Calu3 (cell line): Measurements from ENCODE around the gene TENM4. TPM values are rescaled to one million over a fixed set of nuclear protein-coding genes. Genes with fewer than 3 reads are reported as not detected.

Experiments
- BruUV-seq: library from RNA; stranded (reverse); fragments of 400-500 nt; replicated peaks from 2 replicates; lab custom pipeline; 2021; lab: Mats Ljungman, UMichigan
- CTCF ChIA-PET: fragments of 300-600 bp; sonication (Branson Sonifier 250); formaldehyde crosslinking; loops from one replicate; lab custom pipeline; 2022; ENCODE audit warnings: antibody characterized with exemption; lab: Charles Lee
- DNase-seq: peaks from one replicate; pipeline ENCODE4 v3.0.0; 2022
- H3K27ac Mint-ChIP-seq: one replicate; pipeline ENCODE4 v1.8.0; 2022; ENCODE audit warnings: mixed read lengths; ENCODE audit not compliant: unreplicated experiment
- H3K27me3 Mint-ChIP-seq: one replicate; pipeline ENCODE4 v1.8.0; 2022; ENCODE audit warnings: mixed read lengths; ENCODE audit not compliant: unreplicated experiment
- H3K36me3 Mint-ChIP-seq: one replicate; pipeline ENCODE4 v1.8.0; 2022; ENCODE audit warnings: mild to moderate bottlenecking, moderate library complexity, mixed read lengths; ENCODE audit not compliant: insufficient read depth, unreplicated experiment
- H3K4me1 Mint-ChIP-seq: one replicate; pipeline ENCODE4 v1.8.0; 2022; ENCODE audit warnings: mild to moderate bottlenecking, low read depth, mixed read lengths; ENCODE audit not compliant: unreplicated experiment
- H3K4me3 Mint-ChIP-seq: one replicate; pipeline ENCODE4 v1.8.0; 2022; ENCODE audit warnings: mild to moderate bottlenecking, low read depth, moderate library complexity, mixed read lengths; ENCODE audit not compliant: unreplicated experiment
- H3K9me3 Mint-ChIP-seq: one replicate; pipeline ENCODE4 v1.8.0; 2022; ENCODE audit warnings: low read depth, mixed read lengths; ENCODE audit not compliant: unreplicated experiment
- intact Hi-C: fragments of 100-400 bp; cut with micrococcal nuclease; formaldehyde crosslinking; loops from one replicate; pipeline ENCODE4 v1.10.0; 2022; ENCODE audit not compliant: unreplicated experiment
- total RNA-seq: library from RNA; stranded (reverse); gene quantifications from 2 replicates; pipeline ENCODE4 v1.2.3, GENCODE V29; 2022
- TF ChIP-seq, protein P1 (sequence below): fragments of 200-600 bp; IDR thresholded peaks from one replicate; pipeline ENCODE4 v1.8.0; 2022; ENCODE audit warnings: antibody characterized with exemption; ENCODE audit not compliant: unreplicated experiment

The TENM4 gene
- total RNA-seq, 1 experiment from 2014 or later: not detected

DNA sequence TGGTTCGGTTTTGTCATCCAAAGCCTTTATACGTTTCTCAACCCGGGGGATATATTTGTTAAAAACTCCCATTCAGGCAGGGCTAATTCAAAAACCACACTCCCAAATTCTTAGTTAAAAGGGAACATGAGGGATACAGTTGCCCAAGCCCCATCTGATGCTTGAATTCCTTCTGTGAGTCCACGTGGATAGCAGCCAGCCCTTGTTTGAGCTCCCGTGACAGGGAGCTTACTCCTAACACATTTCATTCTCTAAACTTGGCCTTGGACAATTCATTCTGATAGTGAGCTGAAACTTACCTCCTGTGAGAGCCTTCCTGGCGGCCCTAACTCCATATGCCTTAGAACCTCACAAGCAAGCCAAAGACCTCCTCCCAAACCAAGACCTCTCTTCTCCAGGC, 357.5 kb downstream of the TENM4 start:
- CTCF ChIA-PET: no interaction called here
- Mint-ChIP-seq H3K36me3 (no peaks in the 10 kb centered on the region), H3K27me3 (no peaks in the 10 kb centered on the region), H3K27ac (no peak overlapping the region), H3K9me3 (no peaks in the 10 kb centered on the region), H3K4me1 (no peaks in the 10 kb centered on the region), H3K4me3 (no peak overlapping the region)
- no peak for DNase-seq
- intact Hi-C loops: no loop called here
- no TSS peak for BruUV-seq
- TF ChIP-seq, protein P1, sequence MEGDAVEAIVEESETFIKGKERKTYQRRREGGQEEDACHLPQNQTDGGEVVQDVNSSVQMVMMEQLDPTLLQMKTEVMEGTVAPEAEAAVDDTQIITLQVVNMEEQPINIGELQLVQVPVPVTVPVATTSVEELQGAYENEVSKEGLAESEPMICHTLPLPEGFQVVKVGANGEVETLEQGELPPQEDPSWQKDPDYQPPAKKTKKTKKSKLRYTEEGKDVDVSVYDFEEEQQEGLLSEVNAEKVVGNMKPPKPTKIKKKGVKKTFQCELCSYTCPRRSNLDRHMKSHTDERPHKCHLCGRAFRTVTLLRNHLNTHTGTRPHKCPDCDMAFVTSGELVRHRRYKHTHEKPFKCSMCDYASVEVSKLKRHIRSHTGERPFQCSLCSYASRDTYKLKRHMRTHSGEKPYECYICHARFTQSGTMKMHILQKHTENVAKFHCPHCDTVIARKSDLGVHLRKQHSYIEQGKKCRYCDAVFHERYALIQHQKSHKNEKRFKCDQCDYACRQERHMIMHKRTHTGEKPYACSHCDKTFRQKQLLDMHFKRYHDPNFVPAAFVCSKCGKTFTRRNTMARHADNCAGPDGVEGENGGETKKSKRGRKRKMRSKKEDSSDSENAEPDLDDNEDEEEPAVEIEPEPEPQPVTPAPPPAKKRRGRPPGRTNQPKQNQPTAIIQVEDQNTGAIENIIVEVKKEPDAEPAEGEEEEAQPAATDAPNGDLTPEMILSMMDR: no peak

- Mint-ChIP-seq H3K36me3 (no peaks in the 10 kb centered on the region), H3K4me1 (no peaks in the 10 kb centered on the region), H3K27ac (no peak overlapping the region), H3K9me3 (no peaks in the 10 kb centered on the region), H3K4me3 (no peak overlapping the region), H3K27me3 (no peaks in the 10 kb centered on the region)
- DNase-seq: no peak
- intact Hi-C loops: no loop called here
- CTCF ChIA-PET: no interaction called here
- no TSS peak for BruUV-seq
- TF ChIP-seq, protein P1: no peak
Measured at GRCh38 chr11:79082907-79083306, 357.9 kb downstream of the TENM4 start.

DNA sequence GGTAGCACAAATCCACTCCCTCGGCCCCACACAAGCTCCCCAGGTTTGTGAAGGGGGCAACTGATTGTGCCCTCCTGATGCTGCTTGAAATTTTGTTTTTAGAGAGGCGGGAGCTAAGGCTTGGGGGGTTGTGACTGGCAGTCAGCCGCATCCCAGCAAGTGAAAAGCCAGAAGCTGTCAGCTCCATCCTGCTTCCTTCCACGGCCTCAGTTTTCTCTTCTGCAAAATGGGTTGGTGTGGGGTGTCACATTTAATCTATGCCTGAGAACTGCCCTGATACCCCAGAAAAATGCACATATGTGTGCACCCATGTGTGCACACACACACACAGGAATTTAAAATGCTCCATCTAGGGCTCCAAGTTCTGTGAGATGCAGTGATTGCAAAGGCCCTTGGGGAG, 358.6 kb downstream of the TENM4 start:
- no peak for DNase-seq
- no peak overlapping the region for H3K4me3 Mint-ChIP-seq
- H3K36me3 Mint-ChIP-seq: no peaks in the 10 kb centered on the region
- no peak overlapping the region for H3K27ac Mint-ChIP-seq
- no TSS peak for BruUV-seq
- H3K27me3 Mint-ChIP-seq: no peaks in the 10 kb centered on the region
- CTCF ChIA-PET: no interaction called here
- TF ChIP-seq, protein P1: no peak
- intact Hi-C loops: no loop called here
- H3K4me1 Mint-ChIP-seq: no peaks in the 10 kb centered on the region
- no peaks in the 10 kb centered on the region for H3K9me3 Mint-ChIP-seq

- no peaks in the 10 kb centered on the region for H3K9me3 Mint-ChIP-seq
- no peak overlapping the region for H3K27ac Mint-ChIP-seq
- H3K27me3 Mint-ChIP-seq: no peaks in the 10 kb centered on the region
- BruUV-seq: no TSS peak
- TF ChIP-seq, protein P1: no peak
- no peaks in the 10 kb centered on the region for H3K36me3 Mint-ChIP-seq
- H3K4me1 Mint-ChIP-seq: no peaks in the 10 kb centered on the region
- CTCF ChIA-PET: interaction anchor here (1.1 kb wide), 1 partner anchor 435 kb away, joined by 3 read pairs; no protein-coding TSS in a partner anchor
- intact Hi-C loops: no loop called here
- DNase-seq: no peak
- H3K4me3 Mint-ChIP-seq: no peak overlapping the region
Measured at GRCh38 chr11:79081471-79082031, 359.3 kb downstream of the TENM4 start.
